Lung (tissue), 12 donors: ENCODE results near the gene KCNJ11. TPM values are rescaled to one million over a fixed set of nuclear protein-coding genes. Genes with fewer than 3 reads are reported as not detected.

Source experiments
- ATAC-seq: fragments of 200-7000 bp; cut with Tn5 transposase; one replicate; pipeline ENCODE4 v1.9.1; 2020; ENCODE audit warnings: moderate number of reproducible peaks; ENCODE audit not compliant: insufficient read depth, low FRiP score
- DNase-seq, 3 donors: peaks; one replicate each; pipeline ENCODE4 v3.0.0-alpha.2; 2013 to 2017
- H3K27ac ChIP-seq, 2 donors: one replicate each; pipeline ENCODE4 v1.5.1; 2013; ENCODE audit warnings: mild to moderate bottlenecking in 2 of 2, moderate library complexity in 2 of 2, control low read depth in 1 of 2, inconsistent platforms in 1 of 2, low read depth in 1 of 2, low read length in 1 of 2
- H3K27me3 ChIP-seq, 3 donors: one replicate each; pipeline ENCODE4 v1.5.1; 2013; ENCODE audit warnings: low read length in 2 of 3; ENCODE audit not compliant: control insufficient read depth in 3 of 3, insufficient read depth in 3 of 3
- H3K36me3 ChIP-seq, 4 donors: one replicate each; pipeline ENCODE4 v1.5.1; 2013; ENCODE audit warnings: low read length in 4 of 4, mild to moderate bottlenecking in 1 of 4, moderate library complexity in 1 of 4; ENCODE audit not compliant: control insufficient read depth in 4 of 4, insufficient read depth in 4 of 4
- H3K4me1 ChIP-seq, 5 donors: one replicate each; pipeline ENCODE4 v1.5.1; 2013; ENCODE audit warnings: low read length in 5 of 5, mild to moderate bottlenecking in 2 of 5, moderate library complexity in 1 of 5; ENCODE audit not compliant: control insufficient read depth in 5 of 5, insufficient read depth in 5 of 5
- H3K4me3 ChIP-seq: one replicate; pipeline ENCODE4 v1.5.1; 2013; ENCODE audit warnings: mild to moderate bottlenecking, control low read depth, moderate library complexity
- H3K9ac ChIP-seq, 2 donors: one replicate each; pipeline ENCODE4 v1.5.1; 2013; ENCODE audit warnings: low read length in 2 of 2, control low read depth in 1 of 2; ENCODE audit not compliant: insufficient read depth in 1 of 2
- H3K9me3 ChIP-seq, 4 donors: one replicate each; pipeline ENCODE4 v1.5.1; 2013; ENCODE audit warnings: low read length in 3 of 4, mild to moderate bottlenecking in 1 of 4, moderate library complexity in 1 of 4; ENCODE audit not compliant: control insufficient read depth in 4 of 4, insufficient read depth in 3 of 4
- WGBS, 2 donors: extraction: QIAGEN DNeasy Blood & Tissue Kit; methylation state at CpG; one replicate each; pipeline ENCODE4 v1.1.7; 2013; 5-methylcytosine and 5-hydroxymethylcytosine counted together
- polyA plus RNA-seq, 2 donors: library from polyadenylated mRNA; stranded (reverse); fragments of 200-250 nt; gene quantifications; one replicate each; pipeline ENCODE4 v1.2.1, GENCODE V29; 2013
- total RNA-seq, 2 donors: library from RNA; depleted of rRNA in 1 of 2; stranded (reverse); fragments of >200 nt in 1 of 2; gene quantifications; one replicate each; pipeline ENCODE4 v1.2.1, GENCODE V29; 2014 to 2021
- TF ChIP-seq, protein P1 (sequence below): IDR thresholded peaks from 2 replicates; pipeline ENCODE4 v1.5.1; 2012; ENCODE audit warnings: mild to moderate bottlenecking; ENCODE audit errors: control extremely low read depth, extremely low read depth
- donor health status: control.
- donor health status: control.
- donor health status: Bipolar disorder and iron deficiency.
- donor health status: healthy.
- donor health status: DM: yes; HTN: yes; CAD: no.

KCNJ11 gene
- total and polyA plus RNA-seq, 4 donors = 2.3 to 4.5 (median 2.8) TPM

DNA sequence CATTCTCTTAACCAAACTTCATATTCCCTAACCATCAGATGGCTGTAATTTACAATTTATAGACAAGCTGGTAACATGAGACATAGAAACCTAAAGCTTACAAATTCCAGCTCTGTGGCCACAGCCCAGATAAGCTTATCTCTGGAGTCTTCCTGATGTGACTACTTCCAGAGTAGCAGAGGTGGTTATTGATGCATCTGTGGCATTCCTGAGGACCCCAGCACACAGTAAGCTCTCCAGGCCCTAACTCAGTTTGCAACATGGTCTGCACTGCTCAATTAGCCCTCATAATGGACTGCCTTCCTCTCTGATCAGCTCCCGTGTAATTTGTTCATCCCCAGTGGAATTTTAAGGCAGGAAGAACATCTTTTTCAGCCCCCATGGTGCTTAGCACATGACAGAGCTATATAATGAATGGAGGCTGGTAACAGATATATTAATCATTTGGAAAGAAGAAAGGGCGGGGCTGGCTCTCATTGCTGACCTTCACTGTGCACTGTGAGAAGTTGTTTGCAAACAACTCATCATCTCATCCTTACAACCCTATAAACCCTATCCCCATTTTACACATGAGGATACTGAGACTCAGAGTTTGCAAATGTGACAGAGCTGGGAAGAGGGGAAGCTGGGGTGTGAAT is 30.1 kb upstream of the KCNJ11 start:
- WGBS, 2 donors = 70 to 72% methylated on average over 2 of the region's 2 CpGs
- Histone ChIP-seq H3K4me3 (no peak overlapping the region), H3K27ac (no peak overlapping the region), H3K9ac (no peak overlapping the region), H3K36me3 (no peaks in the 10 kb centered on the region), H3K27me3 (no peaks in the 10 kb centered on the region), H3K9me3 (no peaks in the 10 kb centered on the region), H3K4me1 (no peaks in the 10 kb centered on the region)
- ATAC-seq (no peak), DNase-seq (no peak)
- TF ChIP-seq, protein P1, sequence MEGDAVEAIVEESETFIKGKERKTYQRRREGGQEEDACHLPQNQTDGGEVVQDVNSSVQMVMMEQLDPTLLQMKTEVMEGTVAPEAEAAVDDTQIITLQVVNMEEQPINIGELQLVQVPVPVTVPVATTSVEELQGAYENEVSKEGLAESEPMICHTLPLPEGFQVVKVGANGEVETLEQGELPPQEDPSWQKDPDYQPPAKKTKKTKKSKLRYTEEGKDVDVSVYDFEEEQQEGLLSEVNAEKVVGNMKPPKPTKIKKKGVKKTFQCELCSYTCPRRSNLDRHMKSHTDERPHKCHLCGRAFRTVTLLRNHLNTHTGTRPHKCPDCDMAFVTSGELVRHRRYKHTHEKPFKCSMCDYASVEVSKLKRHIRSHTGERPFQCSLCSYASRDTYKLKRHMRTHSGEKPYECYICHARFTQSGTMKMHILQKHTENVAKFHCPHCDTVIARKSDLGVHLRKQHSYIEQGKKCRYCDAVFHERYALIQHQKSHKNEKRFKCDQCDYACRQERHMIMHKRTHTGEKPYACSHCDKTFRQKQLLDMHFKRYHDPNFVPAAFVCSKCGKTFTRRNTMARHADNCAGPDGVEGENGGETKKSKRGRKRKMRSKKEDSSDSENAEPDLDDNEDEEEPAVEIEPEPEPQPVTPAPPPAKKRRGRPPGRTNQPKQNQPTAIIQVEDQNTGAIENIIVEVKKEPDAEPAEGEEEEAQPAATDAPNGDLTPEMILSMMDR = no peak

- peaks cover 0 to 4% (median 0%) of the 10 kb centered on the region in 5 donors for H3K4me1 ChIP-seq
- no peaks in the 10 kb centered on the region for H3K27me3 ChIP-seq
- ATAC-seq (no peak), DNase-seq (no peak)
- no peaks in the 10 kb centered on the region for H3K36me3 ChIP-seq
- H3K27ac ChIP-seq = no peak overlapping the region
- 73 to 74% methylated on average over 2 of the region's 2 CpGs for WGBS, 2 donors
- no peak overlapping the region for H3K9ac ChIP-seq
- no peak overlapping the region for H3K4me3 ChIP-seq
- TF ChIP-seq, protein P1 = no peak
- no peaks in the 10 kb centered on the region for H3K9me3 ChIP-seq
These were observed 28.0 kb upstream of the KCNJ11 start for GRCh38 chr11:17416492-17416891.

GRCh38 chr11:17415523-17416104 is 27.2 kb upstream of the KCNJ11 start:
- 81 to 83% methylated on average over 6 of the region's 6 CpGs for WGBS, 2 donors
- no peak for ATAC-seq

More at GRCh38 chr11:17415523-17416104, 27.2 kb upstream of the KCNJ11 start:
- Histone ChIP-seq H3K4me3 (no peak overlapping the region), H3K36me3 (no peaks in the 10 kb centered on the region), H3K9me3 (no peaks in the 10 kb centered on the region), H3K27me3 (no peaks in the 10 kb centered on the region), H3K4me1 (peaks cover 0 to 4% (median 0%) of the 10 kb centered on the region in 5 donors), H3K9ac (no peak overlapping the region), H3K27ac (no peak overlapping the region)
- DNase-seq = no peak
- TF ChIP-seq, protein P1 = no peak
